ENCODE data around the gene VN1R2.

The VN1R2 gene

GRCh38 chr19:53308339-53308811 lies 50.3 kb downstream of the VN1R2 start:
- TF ChIP-seq CTCF (IDR thresholded peaks at IDR 0.05; ENCODE audit: poor library complexity, severe bottlenecking) = no peak
- Histone ChIP-seq H3K4me1 (ENCODE audit: insufficient read depth, poor library complexity, severe bottlenecking) (no peaks in the 10 kb centered on the region), H3K9me3 (ENCODE audit: severe bottlenecking) (no peaks in the 10 kb centered on the region), H3K27me3 (ENCODE audit: insufficient read depth, poor library complexity, severe bottlenecking) (peaks cover 14% of the 10 kb centered on the region), H3K27ac (ENCODE audit: poor library complexity, severe bottlenecking) (no peak overlapping the region), H3K36me3 (ENCODE audit: low read depth) (no peaks in the 10 kb centered on the region), H3K4me3 (ENCODE audit: severe bottlenecking) (no peak overlapping the region)
- DNase-seq (ENCODE audit: low spot score) (no peak), ATAC-seq (ENCODE audit: low read depth) (no peak)
